ACC112 (cell line): ENCODE results near the gene ACTMAP.

Experiments used
- H2AFZ ChIP-seq: fragments of 200-600 bp; sonication (generic); one replicate; pipeline ENCODE4 v1.6.0; 2017; ENCODE audit warnings: antibody characterized with exemption, low read length; ENCODE audit not compliant: unreplicated experiment
- H3K27ac ChIP-seq: fragments of 200-600 bp; sonication (generic); 2 replicates; pipeline ENCODE4 v1.5.1; 2014; ENCODE audit warnings: low read depth, mild to moderate bottlenecking, antibody characterized with exemption, low read length, moderate library complexity
- H3K27me3 ChIP-seq: fragments of 200-600 bp; sonication (generic); 2 replicates; pipeline ENCODE4 v1.6.1; 2014; ENCODE audit warnings: mild to moderate bottlenecking, antibody characterized with exemption, low read length, moderate library complexity, mixed read lengths; ENCODE audit not compliant: insufficient read depth
- H3K36me3 ChIP-seq: fragments of 200-600 bp; sonication (generic); 2 replicates; pipeline ENCODE4 v1.6.1; 2016; ENCODE audit warnings: mild to moderate bottlenecking, antibody characterized with exemption, low read length, moderate library complexity, mixed read lengths; ENCODE audit not compliant: insufficient read depth
- H3K4me1 ChIP-seq: fragments of 200-600 bp; sonication (generic); one replicate; pipeline ENCODE4 v1.6.1; 2016; ENCODE audit warnings: low read length, mixed read lengths; ENCODE audit not compliant: insufficient read depth, unreplicated experiment, control insufficient read depth
- H3K4me3 ChIP-seq: fragments of 200-600 bp; sonication (generic); 2 replicates; pipeline ENCODE4 v1.5.1; 2014; ENCODE audit warnings: mild to moderate bottlenecking, low read depth, low read length
- H3K79me2 ChIP-seq: fragments of 200-600 bp; sonication (generic); one replicate; pipeline ENCODE4 v1.6.0; 2016; ENCODE audit warnings: low read length; ENCODE audit not compliant: control insufficient read depth, unreplicated experiment, insufficient read depth

ACTMAP gene

DNA sequence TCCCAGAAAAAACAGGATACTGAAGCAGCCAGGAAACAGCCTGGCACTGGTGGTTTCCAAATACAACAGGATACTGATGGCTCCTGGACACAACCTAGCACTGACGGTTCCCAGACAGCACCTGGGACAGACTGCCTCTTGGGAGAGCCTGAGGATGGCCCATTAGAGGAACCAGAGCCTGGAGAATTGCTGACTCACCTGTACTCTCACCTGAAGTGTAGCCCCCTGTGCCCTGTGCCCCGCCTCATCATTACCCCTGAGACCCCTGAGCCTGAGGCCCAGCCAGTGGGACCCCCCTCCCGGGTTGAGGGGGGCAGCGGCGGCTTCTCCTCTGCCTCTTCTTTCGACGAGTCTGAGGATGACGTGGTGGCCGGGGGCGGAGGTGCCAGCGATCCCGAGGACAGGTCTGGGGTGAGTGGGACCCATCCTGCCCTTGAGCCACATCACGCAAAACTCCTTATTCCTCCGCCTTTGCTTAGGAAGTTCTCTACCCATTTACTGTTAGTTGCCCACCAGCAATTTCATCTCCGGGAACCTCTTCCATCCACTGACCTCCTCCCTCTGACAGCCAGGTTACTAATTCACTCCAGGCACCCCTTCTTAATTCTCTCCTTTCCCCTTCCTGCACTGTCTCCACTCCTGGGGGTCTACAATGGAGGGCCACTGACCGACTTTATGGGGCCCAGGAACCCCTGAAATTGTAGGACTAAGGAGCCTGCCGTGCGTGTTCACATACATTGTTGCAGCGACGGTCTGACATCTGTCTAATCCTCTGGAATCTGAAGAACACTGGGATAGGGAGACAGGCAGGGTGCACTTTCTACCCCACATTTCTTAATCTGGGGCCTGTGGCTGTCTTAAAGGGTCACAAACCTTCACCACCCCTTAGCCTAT lies 32.1 kb downstream of the ACTMAP start:
- Histone ChIP-seq H3K4me1 (peaks cover 18% of the 10 kb centered on the region), H3K4me3 (peak overlapping the region; percentile 85), H3K27ac (peak overlapping the region; percentile 99), H3K79me2 (peaks cover 42% of the 10 kb centered on the region), H3K27me3 (no peaks in the 10 kb centered on the region), H2AFZ (peak overlapping the region; percentile 65), H3K36me3 (no peaks in the 10 kb centered on the region)

DNA sequence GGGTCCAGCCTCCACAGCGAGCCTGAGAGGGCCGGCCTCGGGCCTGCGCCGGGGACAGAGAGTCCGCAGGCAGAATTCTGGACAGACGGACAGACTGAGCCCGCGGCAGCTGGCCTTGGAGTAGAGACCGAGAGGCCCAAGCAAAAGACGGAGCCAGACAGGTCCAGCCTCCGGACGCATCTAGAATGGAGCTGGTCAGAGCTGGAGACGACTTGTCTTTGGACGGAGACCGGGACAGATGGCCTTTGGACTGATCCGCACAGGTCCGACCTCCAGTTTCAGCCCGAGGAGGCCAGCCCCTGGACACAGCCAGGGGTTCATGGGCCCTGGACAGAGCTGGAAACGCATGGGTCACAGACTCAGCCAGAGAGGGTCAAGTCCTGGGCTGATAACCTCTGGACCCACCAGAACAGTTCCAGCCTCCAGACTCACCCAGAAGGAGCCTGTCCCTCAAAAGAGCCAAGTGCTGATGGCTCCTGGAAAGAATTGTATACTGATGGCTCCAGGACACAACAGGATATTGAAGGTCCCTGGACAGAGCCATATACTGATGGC lies 32.9 kb downstream of the ACTMAP start:
- peaks cover 18% of the 10 kb centered on the region for H3K4me1 ChIP-seq
- H3K4me3 ChIP-seq, result peak overlapping the region; percentile 85

DNA sequence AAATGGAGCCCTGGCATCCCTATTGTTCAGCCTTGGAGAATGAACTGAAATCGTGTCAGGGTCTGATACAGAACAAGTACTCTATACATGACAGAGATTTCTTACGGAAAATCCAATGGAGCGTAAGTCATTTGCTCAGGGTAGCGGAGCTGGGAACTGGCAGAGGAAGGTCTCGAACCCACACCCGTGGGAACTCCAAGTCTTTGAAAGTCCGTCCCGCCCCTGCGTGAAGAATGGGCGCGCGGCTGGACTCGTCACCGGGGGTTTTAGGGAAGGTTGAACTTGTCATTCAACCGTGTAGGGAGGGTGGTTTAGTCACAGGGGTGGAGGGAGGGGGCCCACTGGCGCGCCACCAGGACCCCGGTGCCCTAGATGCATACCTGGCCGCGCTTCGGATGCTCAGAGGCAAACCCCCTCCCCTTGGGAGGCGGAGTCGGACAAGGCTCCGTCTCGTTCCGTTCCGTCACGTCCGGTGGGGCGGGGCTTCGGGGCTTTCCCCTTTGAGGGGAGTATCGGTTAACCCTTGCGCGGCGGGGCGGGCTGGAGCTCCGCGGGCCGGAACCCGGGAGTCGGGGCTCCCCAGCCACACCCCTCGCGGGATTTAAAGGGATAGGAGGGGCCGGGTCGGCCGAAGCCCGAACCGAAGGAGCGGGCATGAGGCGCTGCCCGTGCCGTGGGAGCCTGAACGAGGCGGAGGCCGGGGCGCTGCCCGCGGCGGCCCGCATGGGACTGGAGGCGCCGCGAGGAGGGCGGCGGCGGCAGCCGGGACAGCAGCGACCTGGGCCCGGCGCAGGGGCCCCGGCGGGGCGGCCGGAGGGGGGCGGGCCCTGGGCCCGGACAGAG lies 33.6 kb downstream of the ACTMAP start, which contains the start of the genes COQ8B and ITPKC:
TSS of gene COQ8B (minus strand) at position 405 of the 843 bp plus-strand sequence. CDS start 2,254 bp downstream, outside the sequence.
TSS of gene ITPKC (plus strand) at position 631 of the 843 bp plus-strand sequence. CDS start at position 655, 24 bp downstream.
- H3K4me3 ChIP-seq, result peak within 1 kb of the TSS; percentile 85
- peaks cover 18% of the 10 kb centered on the region for H3K4me1 ChIP-seq
- peak within 1 kb of the TSS; percentile 99 for H3K27ac ChIP-seq
- no peaks in the 10 kb centered on the region for H3K36me3 ChIP-seq
- H3K27me3 ChIP-seq, result no peaks in the 10 kb centered on the region
- peaks cover 40% of the 10 kb centered on the region for H3K79me2 ChIP-seq
- H2AFZ ChIP-seq, result peak within 1 kb of the TSS; percentile 53

More for the DNA sequence above, 32.9 kb downstream of the ACTMAP start:
- H3K27me3 ChIP-seq, result no peaks in the 10 kb centered on the region
- H3K36me3 ChIP-seq, result no peaks in the 10 kb centered on the region
- peaks cover 40% of the 10 kb centered on the region for H3K79me2 ChIP-seq
- peak overlapping the region; percentile 99 for H3K27ac ChIP-seq
- peak overlapping the region; percentile 53 for H2AFZ ChIP-seq

DNA sequence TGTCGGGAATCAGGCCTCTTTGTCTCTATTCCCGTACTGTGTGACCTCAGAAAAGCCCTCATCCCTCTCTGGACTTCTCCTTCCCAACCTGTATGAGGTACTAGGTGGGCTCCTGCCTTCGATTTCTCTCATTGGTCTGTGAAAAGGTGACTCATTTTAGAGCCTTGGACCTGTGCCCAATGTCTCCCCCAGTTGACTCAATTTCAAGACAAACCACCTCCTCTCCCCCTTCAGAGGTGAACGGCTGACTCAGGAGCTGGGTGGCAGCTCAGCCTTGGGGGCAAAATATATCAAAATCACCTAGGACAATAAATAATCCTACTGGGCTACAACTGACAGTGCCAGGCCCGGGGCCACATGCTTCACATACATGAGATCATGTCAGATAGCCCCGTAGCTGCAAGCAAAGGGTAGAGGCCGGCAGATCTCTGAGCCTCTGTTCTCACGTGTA lies 34.2 kb downstream of the ACTMAP start:
- H2AFZ ChIP-seq, result peak overlapping the region; percentile 13

DNA sequence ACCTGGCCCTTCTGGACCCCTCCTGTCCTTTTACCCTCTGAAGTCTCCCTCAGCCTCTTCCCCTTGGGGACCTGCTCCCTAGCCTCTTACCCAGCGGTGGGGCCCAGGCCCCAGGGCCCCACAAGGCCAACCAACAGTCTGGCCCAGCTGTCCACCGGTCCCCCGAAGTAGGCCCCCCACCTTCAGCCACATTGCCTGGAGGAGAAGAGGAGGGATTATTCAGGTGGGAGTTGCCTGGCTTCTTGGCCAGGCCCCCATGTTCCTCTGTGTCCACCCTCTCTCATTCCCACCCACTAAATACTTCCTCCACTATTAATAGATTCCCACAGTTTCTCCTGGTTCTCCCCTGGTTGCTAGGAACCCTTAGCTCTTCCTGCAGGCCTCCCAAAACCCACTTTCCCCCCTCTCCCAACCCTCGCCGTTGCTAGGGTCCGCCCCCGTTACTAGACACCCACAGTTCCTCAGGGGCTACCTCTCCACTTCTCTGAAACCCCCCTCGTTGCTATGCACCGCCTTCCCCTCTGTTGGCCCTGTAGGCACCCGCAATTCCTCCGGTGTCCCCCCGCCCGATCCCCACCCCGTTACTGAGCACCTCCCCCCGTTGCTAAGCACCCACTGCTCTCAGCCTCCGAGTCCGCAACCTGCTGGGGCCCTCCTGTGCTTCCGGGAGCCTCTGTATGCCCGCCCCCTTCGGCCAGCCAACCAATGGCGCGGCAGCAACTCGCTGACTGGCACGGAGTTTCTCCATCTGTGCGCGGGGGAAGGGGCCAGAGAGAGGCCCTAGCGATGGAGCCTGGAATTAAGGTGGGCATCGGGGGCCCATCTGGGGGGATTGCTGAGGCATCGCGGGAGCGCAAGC lies 35.6 kb downstream of the ACTMAP start:
- Histone ChIP-seq H3K27me3 (no peaks in the 10 kb centered on the region), H3K27ac (peak overlapping the region; percentile 99), H2AFZ (peak overlapping the region; percentile 75), H3K36me3 (no peaks in the 10 kb centered on the region), H3K4me1 (peaks cover 5% of the 10 kb centered on the region), H3K4me3 (peak overlapping the region; percentile 85), H3K79me2 (peaks cover 24% of the 10 kb centered on the region)

More for the DNA sequence above, 34.2 kb downstream of the ACTMAP start:
- Histone ChIP-seq H3K27ac (peak overlapping the region; percentile 99), H3K4me3 (peak overlapping the region; percentile 85), H3K27me3 (no peaks in the 10 kb centered on the region), H3K36me3 (no peaks in the 10 kb centered on the region), H3K79me2 (peaks cover 35% of the 10 kb centered on the region), H3K4me1 (peaks cover 14% of the 10 kb centered on the region)

DNA sequence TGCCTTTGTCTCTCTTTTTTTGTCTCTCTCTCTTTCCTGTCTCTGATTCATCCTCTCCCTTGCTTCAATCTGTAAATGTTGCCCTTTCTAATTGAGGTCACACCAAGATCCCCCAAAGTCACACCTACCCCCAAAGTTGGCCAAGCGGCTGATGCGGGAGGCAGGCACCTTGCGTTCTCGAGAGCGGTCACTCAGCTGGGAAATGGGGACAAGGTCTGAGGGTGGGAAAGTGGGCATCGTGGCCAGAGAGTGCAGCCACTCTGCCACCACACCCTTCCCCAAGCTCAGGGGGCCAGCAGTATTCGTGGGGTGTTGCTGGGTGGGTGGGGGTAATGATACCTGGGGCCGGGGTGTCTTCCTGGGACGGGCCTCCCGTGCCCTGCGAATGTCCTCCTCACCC lies 36.3 kb downstream of the ACTMAP start:
- Histone ChIP-seq H3K4me1 (peaks cover 5% of the 10 kb centered on the region), H3K27me3 (no peaks in the 10 kb centered on the region), H3K36me3 (no peaks in the 10 kb centered on the region), H2AFZ (no peak overlapping the region), H3K27ac (peak overlapping the region; percentile 99), H3K4me3 (peak overlapping the region; percentile 85; the same call in 1 of the 2 replicates), H3K79me2 (peaks cover 16% of the 10 kb centered on the region)

DNA sequence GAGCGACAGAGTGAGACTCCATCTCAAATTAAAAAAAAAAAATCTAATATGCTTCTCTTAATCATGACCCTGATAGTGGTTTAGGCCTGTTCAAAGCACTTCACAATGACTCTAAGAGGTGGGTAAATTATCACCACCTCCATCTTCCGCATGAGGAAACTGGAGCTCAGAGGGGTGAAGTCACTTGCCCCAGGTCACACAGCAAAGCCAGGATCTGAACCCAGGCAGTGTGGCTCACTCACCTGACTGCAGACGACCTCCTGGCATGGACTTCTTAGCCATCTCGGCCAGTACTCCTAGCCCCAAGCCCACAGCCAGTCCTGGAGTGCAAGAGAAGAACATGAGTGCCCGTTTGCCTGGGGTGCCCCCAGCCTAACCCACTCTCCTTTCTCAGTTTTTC lies 40.5 kb downstream of the ACTMAP start:
- no peaks in the 10 kb centered on the region for H3K79me2 ChIP-seq
- no peaks in the 10 kb centered on the region for H3K27me3 ChIP-seq
- no peak overlapping the region for H3K27ac ChIP-seq
- H3K4me3 ChIP-seq, result no peak overlapping the region
- H3K36me3 ChIP-seq, result no peaks in the 10 kb centered on the region
- peaks cover 5% of the 10 kb centered on the region for H3K4me1 ChIP-seq
- no peak overlapping the region for H2AFZ ChIP-seq

DNA sequence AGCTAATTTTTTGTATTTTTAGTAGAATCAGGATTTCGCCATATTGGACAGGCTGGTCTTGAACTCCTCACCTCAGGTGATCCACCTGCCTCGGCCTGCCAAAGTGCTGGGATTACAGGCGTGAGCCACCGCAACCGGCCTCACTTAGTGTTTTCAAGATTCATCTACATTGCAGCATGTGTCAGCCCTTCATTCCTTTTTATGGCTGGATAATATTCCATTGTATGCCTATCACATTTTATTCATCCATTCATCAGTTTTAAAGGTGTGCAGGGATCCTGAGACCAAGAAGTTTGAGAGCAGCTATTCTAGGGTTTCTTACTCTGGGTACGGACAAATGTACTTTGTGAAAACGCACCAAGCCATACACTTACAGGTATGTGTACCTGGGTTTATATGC lies 42.7 kb downstream of the ACTMAP start:
- Histone ChIP-seq H3K4me3 (no peak overlapping the region), H3K27me3 (no peaks in the 10 kb centered on the region), H3K27ac (no peak overlapping the region), H3K36me3 (no peaks in the 10 kb centered on the region), H3K4me1 (no peaks in the 10 kb centered on the region), H3K79me2 (no peaks in the 10 kb centered on the region), H2AFZ (no peak overlapping the region)

DNA sequence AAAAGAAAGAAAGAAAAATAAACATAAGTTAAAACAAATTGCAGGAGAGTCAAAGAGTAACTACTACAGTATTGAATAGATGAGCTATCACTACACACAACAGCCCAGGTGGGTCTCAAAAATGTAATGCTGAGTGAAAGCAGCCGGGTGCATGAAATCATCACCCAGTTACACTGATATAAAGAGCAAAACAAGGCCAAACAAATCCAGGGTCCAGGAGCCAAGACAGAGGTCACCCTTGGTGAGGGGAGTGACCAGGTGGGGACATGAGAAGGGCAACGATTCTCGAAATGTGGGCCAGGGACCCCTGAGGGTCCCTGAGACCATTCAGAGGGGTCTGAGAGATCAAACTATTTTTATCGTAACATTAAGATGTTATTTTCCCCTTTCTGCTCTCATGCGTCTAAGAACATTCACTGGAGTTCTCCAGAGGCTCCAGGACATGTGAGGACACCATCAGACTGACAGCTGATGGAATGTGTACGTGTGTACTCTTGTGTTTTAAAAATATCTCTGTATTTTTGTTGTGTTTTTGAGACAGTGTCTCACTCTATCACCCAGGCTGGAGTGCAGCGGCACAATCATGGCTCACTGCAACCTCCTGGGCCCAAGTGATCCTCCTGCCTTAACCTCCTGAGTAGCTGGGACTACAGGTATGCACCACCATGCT lies 44.2 kb downstream of the ACTMAP start:
- Histone ChIP-seq H3K36me3 (no peaks in the 10 kb centered on the region), H3K27me3 (no peaks in the 10 kb centered on the region), H3K27ac (no peak overlapping the region), H3K79me2 (no peaks in the 10 kb centered on the region), H3K4me3 (no peak overlapping the region), H3K4me1 (no peaks in the 10 kb centered on the region), H2AFZ (no peak overlapping the region)
